IMR-90 (cell line): ENCODE measurements around the gene CELSR1. TPM values are rescaled to one million over a fixed set of nuclear protein-coding genes. Genes with fewer than 3 reads are reported as not detected.

Experiments
- ATAC-seq: fragments of 200-7000 bp; cut with Tn5 transposase; 2 replicates; pipeline ENCODE4 v1.9.1; 2020; ENCODE audit warnings: low read depth, mild to moderate bottlenecking, moderate library complexity
- BruUV-seq: library from RNA; stranded (reverse); fragments of 400-500 nt; replicated peaks from 2 replicates; lab custom pipeline; 2021; lab: Mats Ljungman, UMichigan
- CTCF ChIA-PET: fragments of 300-600 bp; formaldehyde crosslinking; extraction: SDS; loops from one replicate; lab custom pipeline; 2021; ENCODE audit warnings: antibody characterized with exemption; lab: Yijun Ruan, JAX
- POLR2A ChIA-PET: fragments of 300-600 bp; sonication (Branson Sonifier 250); formaldehyde crosslinking; loops from one replicate; lab custom pipeline; 2022; ENCODE audit warnings: antibody characterized with exemption; ENCODE audit not compliant: unreplicated experiment; lab: Charles Lee
- DNase-seq: peaks from one replicate; pipeline ENCODE4 v3.0.0; 2013
- H2AFZ ChIP-seq: replicated peaks from 2 replicates; pipeline ENCODE3; 2013; ENCODE audit warnings: low read length, mild to moderate bottlenecking; ENCODE audit not compliant: poor library complexity
- H2AK5ac ChIP-seq: 2 replicates; pipeline ENCODE4 v1.6.1; 2013; ENCODE audit warnings: low read depth, low read length, inconsistent platforms
- H2AK9ac ChIP-seq: replicated peaks from 2 replicates; pipeline ENCODE3; 2013; ENCODE audit warnings: mild to moderate bottlenecking, low read depth, low read length, moderate library complexity; ENCODE audit not compliant: poor library complexity
- H2BK120ac ChIP-seq: 2 replicates; pipeline ENCODE4 v1.6.1; 2013; ENCODE audit warnings: low read depth, low read length, inconsistent platforms
- H2BK15ac ChIP-seq: 3 replicates; pipeline ENCODE4 v1.6.1; 2013; ENCODE audit warnings: low read depth, low read length, inconsistent platforms
- H2BK20ac ChIP-seq: 2 replicates; pipeline ENCODE4 v1.6.1; 2013; ENCODE audit warnings: low read depth, mild to moderate bottlenecking, inconsistent platforms, low read length, moderate library complexity
- H2BK5ac ChIP-seq: 2 replicates; pipeline ENCODE4 v1.6.1; 2013; ENCODE audit warnings: mild to moderate bottlenecking, low read depth, low read length, inconsistent platforms; ENCODE audit not compliant: poor library complexity, severe bottlenecking
- H3K14ac ChIP-seq: replicated peaks from 2 replicates; pipeline ENCODE4 v1.6.1; 2013; ENCODE audit warnings: low read depth, low read length, inconsistent platforms
- H3K18ac ChIP-seq: 2 replicates; pipeline ENCODE4 v1.6.1; 2013; ENCODE audit warnings: low read depth, low read length, control low read depth
- H3K23ac ChIP-seq: 2 replicates; pipeline ENCODE4 v1.6.1; 2013; ENCODE audit warnings: low read depth, low read length, inconsistent platforms
- H3K27ac ChIP-seq: 2 replicates; pipeline ENCODE4 v1.5.1; 2013; ENCODE audit warnings: mild to moderate bottlenecking, control low read depth, low read length; ENCODE audit not compliant: insufficient read depth
- H3K27me3 ChIP-seq: 2 replicates; pipeline ENCODE4 v1.6.1; 2013; ENCODE audit warnings: low read length; ENCODE audit not compliant: control insufficient read depth, insufficient read depth
- H3K36me3 ChIP-seq: 2 replicates; pipeline ENCODE4 v1.6.1; 2013; ENCODE audit warnings: low read length, mixed read lengths; ENCODE audit not compliant: control insufficient read depth, insufficient read depth
- H3K4ac ChIP-seq: 2 replicates; pipeline ENCODE4 v1.6.1; 2013; ENCODE audit warnings: low read depth, low read length, inconsistent platforms
- H3K4me1 ChIP-seq: 2 replicates; pipeline ENCODE4 v1.6.1; 2013; ENCODE audit warnings: low read length, mixed read lengths; ENCODE audit not compliant: control insufficient read depth, insufficient read depth
- H3K4me2 ChIP-seq: 2 replicates; pipeline ENCODE4 v1.6.1; 2013; ENCODE audit warnings: low read depth, mild to moderate bottlenecking, control low read depth, low read length, moderate library complexity
- H3K4me3 ChIP-seq: 2 replicates; pipeline ENCODE4 v1.5.1; 2013; ENCODE audit warnings: low read depth, mild to moderate bottlenecking, control low read depth, low read length, moderate library complexity; ENCODE audit not compliant: insufficient read depth
- H3K56ac ChIP-seq: 2 replicates; pipeline ENCODE4 v1.6.1; 2013; ENCODE audit warnings: low read length, inconsistent platforms; ENCODE audit not compliant: insufficient read depth; ENCODE audit errors: extremely low read depth
- H3K79me1 ChIP-seq, 2 experiments: 2 replicates each; pipeline ENCODE4 v1.6.1; 2013; ENCODE audit warnings: low read length in 2 of 2, inconsistent platforms in 1 of 2, low read depth in 1 of 2
- H3K9ac ChIP-seq: 2 replicates; pipeline ENCODE4 v1.6.1; 2013; ENCODE audit warnings: low read depth, low read length, control low read depth
- H3K9me1 ChIP-seq: 2 replicates; pipeline ENCODE4 v1.6.1; 2013; ENCODE audit warnings: low read length, inconsistent platforms; ENCODE audit not compliant: insufficient read depth
- H3K9me3 ChIP-seq: 2 replicates; pipeline ENCODE4 v1.6.1; 2013; ENCODE audit warnings: low read length; ENCODE audit not compliant: control insufficient read depth, insufficient read depth
- H4K20me1 ChIP-seq: 2 replicates; pipeline ENCODE4 v1.6.1; 2013; ENCODE audit warnings: low read length, inconsistent platforms; ENCODE audit not compliant: insufficient read depth
- H4K5ac ChIP-seq: 2 replicates; pipeline ENCODE4 v1.6.1; 2013; ENCODE audit warnings: mild to moderate bottlenecking, low read depth, low read length, control low read depth
- H4K8ac ChIP-seq, 2 experiments: 2 replicates each; pipeline ENCODE4 v1.6.1; 2013; ENCODE audit warnings: low read depth in 2 of 2, low read length in 2 of 2, control low read depth in 1 of 2, inconsistent platforms in 1 of 2
- H4K91ac ChIP-seq: 2 replicates; pipeline ENCODE4 v1.6.1; 2013; ENCODE audit warnings: low read depth, low read length, inconsistent platforms; ENCODE audit not compliant: insufficient read depth
- BHLHE40 ChIP-seq: fragments of 150-350 bp; IDR thresholded peaks from 2 replicates; pipeline ENCODE4 v1.6.1; 2016; ENCODE audit warnings: mild to moderate bottlenecking, low read depth, low read length
- MAZ ChIP-seq: IDR thresholded peaks from 2 replicates; pipeline ENCODE4 v1.6.1; 2012; ENCODE audit warnings: low read depth, mild to moderate bottlenecking, low read length, improper control_type of control experiment, moderate library complexity, borderline replicate concordance
- MXI1 ChIP-seq: IDR thresholded peaks from 2 replicates; pipeline ENCODE4 v1.6.1; 2012; ENCODE audit warnings: low read depth, mild to moderate bottlenecking, low read length, moderate library complexity, borderline replicate concordance
- SMC3 ChIP-seq: fragments of 150-350 bp; IDR thresholded peaks from 2 replicates; pipeline ENCODE4 v1.6.1; 2016; ENCODE audit warnings: low read depth, mild to moderate bottlenecking, antibody characterized with exemption, low read length, moderate library complexity
- WGBS, 2 experiments: methylation state at CpG; one replicate each; pipeline versions ENCODE4 v1.1.5 to v1.1.7; 2013; ENCODE audit warnings: missing lambda C conversion rate in 2 of 2; ENCODE audit not compliant: insufficient read length in 1 of 2; ENCODE audit errors: extremely low coverage in 2 of 2; 5-methylcytosine and 5-hydroxymethylcytosine counted together
- dilution Hi-C: fragments of 300-500 bp; cut with HindIII; formaldehyde crosslinking; loops from one replicate; pipeline ENCODE4 v1.14.3; 2018; ENCODE audit warnings: low sequenced_read_pairs; ENCODE audit not compliant: unreplicated experiment
- in situ Hi-C: fragments of 300-500 bp; cut with MboI; formaldehyde crosslinking; loops from 3 replicates; pipeline ENCODE4 v1.14.3; 2019; ENCODE audit warnings: low sequenced_read_pairs, inconsistent platforms, mixed read lengths
- intact Hi-C: fragments of 100-400 bp; cut with micrococcal nuclease; formaldehyde crosslinking; loops from 2 replicates; pipeline ENCODE4 v1.10.0; 2022
- polyA plus RNA-seq, 3 experiments: library from polyadenylated mRNA; depleted of rRNA; stranded (reverse); fragments of >200 nt; gene quantifications; 2 replicates each; pipeline ENCODE4 v1.2.3, GENCODE V29; 2012; ENCODE audit warnings: low replicate concordance in 1 of 3
- total RNA-seq: library from RNA; depleted of rRNA; stranded (reverse); fragments of >200 nt; gene quantifications from 2 replicates; pipeline ENCODE4 v1.2.3, GENCODE V29; 2012

Gene CELSR1
- total and polyA plus RNA-seq, 2 of the 4 experiments (the other 2 are of a cell fraction), result 0.36 to 0.82 TPM

- no peak overlapping the region for H3K4ac ChIP-seq
- H4K20me1 ChIP-seq, result no peaks in the 10 kb centered on the region
- dilution Hi-C loops, result no loop called here
- WGBS, 2 experiments, result no CpG with 5 or more reads among the region's 3 CpGs
- CTCF ChIA-PET, result no interaction called here
- POLR2A ChIA-PET, result no interaction called here
- H2AK5ac ChIP-seq, result no peak overlapping the region
- intact Hi-C loops, result no loop called here
- no peak overlapping the region for H2BK120ac ChIP-seq
- in situ Hi-C loops, result no loop called here
- no peak overlapping the region for H3K56ac ChIP-seq
- TF ChIP-seq SMC3 (no peak), MXI1 (no peak), BHLHE40 (no peak), MAZ (no peak)
- no peak overlapping the region for H4K91ac ChIP-seq
- no peak overlapping the region for H3K27ac ChIP-seq
- H4K8ac ChIP-seq, result no peak overlapping the region
- H3K27me3 ChIP-seq, result peaks cover 16% of the 10 kb centered on the region; the same call in 1 of the 2 replicates
- H3K23ac ChIP-seq, result no peak overlapping the region
- ATAC-seq, result no peak
- H2BK5ac ChIP-seq, result no peak overlapping the region
- H4K5ac ChIP-seq, result no peak overlapping the region
- no peak for DNase-seq
- H3K36me3 ChIP-seq, result no peaks in the 10 kb centered on the region
- H2BK15ac ChIP-seq, result no peak overlapping the region
- no peak overlapping the region for H3K4me3 ChIP-seq
- no peaks in the 10 kb centered on the region; the same call in 1 of the 2 replicates for H3K4me1 ChIP-seq
- H3K79me1 ChIP-seq, result no peaks in the 10 kb centered on the region
- H3K9ac ChIP-seq, result no peak overlapping the region
- no peaks in the 10 kb centered on the region for H3K9me1 ChIP-seq
- H2AFZ ChIP-seq, result no peak overlapping the region
- peaks cover 6% of the 10 kb centered on the region for H3K9me3 ChIP-seq
- H3K18ac ChIP-seq, result no peak overlapping the region
- H3K14ac ChIP-seq, result no peak overlapping the region
- no peak overlapping the region for H2BK20ac ChIP-seq
- H2AK9ac ChIP-seq, result no peak overlapping the region
- no TSS peak for BruUV-seq
- no peak overlapping the region for H3K4me2 ChIP-seq
Observed at GRCh38 chr22:46376111-46376510, 161.3 kb downstream of the CELSR1 start.
